ENCODE measurements around the gene IKZF3. TPM values are rescaled to one million over a fixed set of nuclear protein-coding genes. Genes with fewer than 3 reads are reported as not detected.

The IKZF3 gene
- total RNA-seq, 6 experiments from 2014 or later: 0.22 to 1.9 (median 0.92) TPM

DNA sequence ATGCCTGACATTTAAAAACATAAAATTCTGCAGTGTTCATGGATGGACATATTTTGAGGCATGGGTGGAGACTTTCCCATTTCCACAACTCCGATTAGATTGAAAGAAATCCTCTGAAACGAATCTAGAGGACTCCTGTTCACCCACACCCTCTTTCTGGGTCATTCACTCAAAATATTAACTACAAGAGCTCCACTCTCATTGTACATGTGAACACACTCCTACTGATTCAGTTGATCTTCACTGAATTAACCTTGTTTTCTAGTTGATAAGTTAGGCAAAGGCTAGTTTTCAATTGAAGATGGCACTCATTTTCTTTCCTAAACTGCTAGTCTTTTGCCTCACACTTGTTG, 82.3 kb downstream of the IKZF3 start:
- H3K27me3 ChIP-seq: no peaks in the 10 kb centered on the region
- WGBS (ENCODE audit: insufficient coverage, low coverage, low lambda C conversion rate, missing lambda C conversion rate): 63% methylated on average over 2 of the region's 2 CpGs
- no peak overlapping the region for H3K27ac ChIP-seq
- H3K9me3 ChIP-seq: no peaks in the 10 kb centered on the region
- no peak for ATAC-seq
- DNase-seq: no peak
- no peak overlapping the region for H3K4me3 ChIP-seq
- peaks cover 0 to 3% (median 0%) of the 10 kb centered on the region in 4 donors for H3K4me1 ChIP-seq
- no peaks in the 10 kb centered on the region for H3K36me3 ChIP-seq
- no peak for TF ChIP-seq POLR2A (IDR thresholded peaks at IDR 0.05)
- TF ChIP-seq, protein P1, sequence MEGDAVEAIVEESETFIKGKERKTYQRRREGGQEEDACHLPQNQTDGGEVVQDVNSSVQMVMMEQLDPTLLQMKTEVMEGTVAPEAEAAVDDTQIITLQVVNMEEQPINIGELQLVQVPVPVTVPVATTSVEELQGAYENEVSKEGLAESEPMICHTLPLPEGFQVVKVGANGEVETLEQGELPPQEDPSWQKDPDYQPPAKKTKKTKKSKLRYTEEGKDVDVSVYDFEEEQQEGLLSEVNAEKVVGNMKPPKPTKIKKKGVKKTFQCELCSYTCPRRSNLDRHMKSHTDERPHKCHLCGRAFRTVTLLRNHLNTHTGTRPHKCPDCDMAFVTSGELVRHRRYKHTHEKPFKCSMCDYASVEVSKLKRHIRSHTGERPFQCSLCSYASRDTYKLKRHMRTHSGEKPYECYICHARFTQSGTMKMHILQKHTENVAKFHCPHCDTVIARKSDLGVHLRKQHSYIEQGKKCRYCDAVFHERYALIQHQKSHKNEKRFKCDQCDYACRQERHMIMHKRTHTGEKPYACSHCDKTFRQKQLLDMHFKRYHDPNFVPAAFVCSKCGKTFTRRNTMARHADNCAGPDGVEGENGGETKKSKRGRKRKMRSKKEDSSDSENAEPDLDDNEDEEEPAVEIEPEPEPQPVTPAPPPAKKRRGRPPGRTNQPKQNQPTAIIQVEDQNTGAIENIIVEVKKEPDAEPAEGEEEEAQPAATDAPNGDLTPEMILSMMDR (IDR thresholded peaks at IDR 0.05): no peak
- intact Hi-C loops (cut with DNase I): no loop called here

DNA sequence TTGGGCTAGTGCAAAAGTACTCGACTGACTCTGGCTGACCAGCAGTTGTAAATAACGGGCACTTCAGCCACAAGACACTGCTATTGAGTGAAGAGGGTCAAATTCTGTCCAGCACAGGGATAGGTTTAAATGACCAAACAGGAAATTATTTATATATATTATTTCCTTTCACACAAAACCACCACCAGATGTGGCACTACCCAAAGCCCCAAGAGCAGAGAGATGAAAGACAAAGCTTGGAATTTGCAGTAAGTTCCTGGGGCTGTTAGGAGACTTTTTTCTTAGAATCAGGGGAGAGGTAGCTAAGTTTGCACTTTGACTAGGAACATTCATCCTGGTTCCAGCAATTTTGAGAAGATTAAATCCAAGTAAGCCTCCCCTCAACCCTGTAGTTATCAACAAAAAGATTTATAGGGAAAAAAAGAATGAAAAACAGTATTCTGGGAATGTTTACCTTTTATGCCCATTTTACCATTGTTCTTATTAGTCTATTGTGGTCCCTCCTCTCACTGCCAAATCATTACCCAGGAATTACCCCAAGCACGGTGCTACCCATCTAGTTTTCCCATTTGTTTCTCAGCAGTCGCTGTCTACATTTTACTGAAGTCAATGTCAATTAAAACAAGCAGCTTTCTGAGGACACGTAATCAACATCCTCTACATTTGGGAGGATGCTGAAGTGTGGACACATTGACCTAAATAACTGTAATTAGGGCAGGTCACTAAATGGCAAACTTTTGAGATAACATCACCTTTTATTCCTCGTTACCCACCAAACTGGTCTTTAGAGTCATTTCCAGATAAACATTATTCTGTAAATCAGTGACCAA, 82.9 kb downstream of the IKZF3 start:
- Histone ChIP-seq H3K27ac (no peak overlapping the region), H3K9me3 (no peaks in the 10 kb centered on the region), H3K36me3 (no peaks in the 10 kb centered on the region), H3K4me1 (no peaks in the 10 kb centered on the region), H3K4me3 (no peak overlapping the region), H3K27me3 (no peaks in the 10 kb centered on the region)
- TF ChIP-seq, protein P1 (IDR thresholded peaks at IDR 0.05): no peak
- TF ChIP-seq POLR2A (IDR thresholded peaks at IDR 0.05): no peak
- intact Hi-C loops (cut with DNase I): no loop called here
- DNase-seq: no peak
- WGBS (ENCODE audit: insufficient coverage, low coverage, low lambda C conversion rate, missing lambda C conversion rate): 42% methylated on average over 6 of the region's 6 CpGs
- no peak for ATAC-seq

DNA sequence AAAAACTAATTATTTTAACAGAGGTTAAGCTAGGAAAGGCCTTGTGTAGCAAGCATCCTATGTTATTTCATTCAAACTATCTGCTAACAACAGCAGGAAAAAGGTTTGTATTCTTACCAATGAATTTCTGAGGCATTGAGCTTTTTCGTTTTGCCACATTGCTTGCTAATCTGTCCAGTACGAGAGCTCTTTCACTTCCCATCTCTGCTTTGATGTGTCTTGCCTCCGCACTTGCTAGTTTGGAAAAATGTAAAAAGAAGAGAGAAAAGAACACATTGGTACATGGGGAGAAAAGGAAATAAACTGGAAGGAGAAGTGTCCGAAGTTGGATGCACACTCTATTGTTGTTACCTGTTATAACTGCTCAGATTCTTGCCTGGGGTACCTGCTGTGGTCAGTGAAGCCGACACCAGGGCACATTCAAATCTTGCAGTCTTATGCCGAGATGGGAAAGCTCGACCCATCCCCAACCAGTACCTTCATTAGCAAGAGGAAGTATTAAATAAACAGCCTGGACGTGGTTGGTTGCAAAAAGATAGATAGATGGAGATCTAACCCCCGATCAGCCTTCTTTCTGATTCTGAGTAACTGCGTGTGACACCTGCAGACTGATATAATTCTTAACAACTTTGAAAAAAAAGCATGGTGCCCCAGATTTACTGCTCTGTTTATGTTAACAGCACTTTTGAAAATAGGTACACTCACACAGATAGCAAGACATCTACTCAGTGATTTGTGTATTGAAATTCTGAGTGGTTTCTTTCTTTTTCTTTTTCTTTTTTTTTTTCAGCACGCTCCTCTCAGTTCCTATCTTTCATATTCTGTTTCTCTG, 86.4 kb downstream of the IKZF3 start:
- Histone ChIP-seq H3K27ac (peak overlapping the region in 1 of 3 donors; percentile 14), H3K4me3 (peak overlapping the region in 1 of 3 donors; percentile 11), H3K4me1 (no peaks in the 10 kb centered on the region), H3K27me3 (no peaks in the 10 kb centered on the region), H3K36me3 (no peaks in the 10 kb centered on the region), H3K9me3 (no peaks in the 10 kb centered on the region)
- no peak for DNase-seq
- WGBS (ENCODE audit: insufficient coverage, low coverage, low lambda C conversion rate, missing lambda C conversion rate): 48% methylated on average over 10 of the region's 11 CpGs
- TF ChIP-seq, protein P1 (IDR thresholded peaks at IDR 0.05): no peak
- TF ChIP-seq POLR2A (IDR thresholded peaks at IDR 0.05): no peak
- intact Hi-C loops (cut with DNase I): no loop called here
- ATAC-seq: no peak

DNA sequence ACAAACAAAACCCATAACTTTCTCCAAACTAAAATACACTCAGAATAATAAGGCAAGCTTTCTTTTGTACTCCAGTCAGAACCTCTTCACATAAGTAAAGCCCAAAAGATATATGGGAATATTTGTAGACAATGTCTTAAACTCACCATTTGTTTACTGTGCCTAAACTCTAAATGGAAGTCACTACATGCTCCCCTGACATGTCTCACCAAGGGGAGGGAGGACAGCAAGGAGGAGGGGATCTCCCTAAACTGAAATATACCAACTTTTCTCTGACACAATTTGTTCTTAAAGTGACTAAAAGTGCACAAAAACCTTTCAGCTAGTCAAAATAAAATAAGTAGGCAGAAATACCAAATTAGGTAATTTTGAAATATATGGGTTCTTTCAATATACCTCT, 87.9 kb downstream of the IKZF3 start:
- Histone ChIP-seq H3K27ac (no peak overlapping the region), H3K4me1 (no peaks in the 10 kb centered on the region), H3K9me3 (no peaks in the 10 kb centered on the region), H3K27me3 (no peaks in the 10 kb centered on the region), H3K4me3 (no peak overlapping the region), H3K36me3 (no peaks in the 10 kb centered on the region)
- DNase-seq (no peak), ATAC-seq (no peak)
- intact Hi-C loops (cut with DNase I): no loop called here
- TF ChIP-seq POLR2A (IDR thresholded peaks at IDR 0.05): no peak
- TF ChIP-seq, protein P1 (IDR thresholded peaks at IDR 0.05): no peak

Measured in right lobe of liver (tissue), 6 donors.